Measurements from ENCODE around the gene LST1.

Gene LST1

DNA sequence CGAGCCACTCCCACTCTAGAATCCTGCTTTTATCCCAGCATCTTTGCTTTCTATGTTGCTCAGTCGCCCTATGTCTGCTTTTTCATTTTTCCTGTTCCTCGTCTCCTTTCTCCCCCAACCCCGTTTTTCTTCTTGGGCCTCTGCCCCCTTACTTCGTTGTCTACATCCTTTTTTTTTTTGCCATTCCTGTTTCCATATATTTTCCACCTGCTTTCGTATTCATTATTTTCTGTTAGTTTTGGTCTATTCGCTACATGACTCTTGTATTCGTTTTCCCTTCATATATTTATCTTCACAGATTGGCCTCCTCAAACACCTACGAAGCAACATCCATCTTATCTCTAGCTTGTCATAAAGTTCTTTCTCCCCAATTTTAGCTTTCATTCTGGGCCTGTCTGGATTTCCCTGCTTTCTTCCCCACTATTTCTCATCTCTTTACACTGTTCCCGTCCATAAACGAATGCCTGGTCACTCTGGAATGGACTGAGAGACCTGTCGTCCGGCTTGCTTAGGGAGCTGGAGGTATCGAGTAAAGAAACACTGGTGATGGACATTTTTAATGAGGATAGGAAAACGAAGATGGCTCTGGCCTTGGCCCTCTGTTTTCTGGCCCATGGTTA lies 35.4 kb downstream of the LST1 start:
- no peak for FAIRE-seq

DNA sequence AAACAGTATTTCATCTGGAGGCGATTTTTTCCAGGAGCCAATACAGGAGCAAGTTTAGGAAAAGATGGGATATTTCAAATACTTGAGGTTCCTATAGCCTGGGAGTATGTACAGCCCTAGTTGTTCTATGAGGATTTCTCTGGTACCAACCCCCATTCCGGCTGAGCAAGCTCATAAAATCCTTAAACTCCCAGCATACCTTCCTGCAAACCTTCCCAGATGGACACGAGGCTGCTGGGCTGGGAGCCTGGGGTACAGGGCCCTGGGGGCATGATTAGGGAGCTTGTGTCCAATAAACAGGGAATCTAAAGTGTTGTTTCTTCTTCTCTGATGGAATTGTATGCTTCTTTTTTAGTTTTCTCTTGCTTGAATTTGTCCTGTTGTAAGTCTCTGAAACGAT lies 35.9 kb downstream of the LST1 start:
- FAIRE-seq, result no peak

DNA sequence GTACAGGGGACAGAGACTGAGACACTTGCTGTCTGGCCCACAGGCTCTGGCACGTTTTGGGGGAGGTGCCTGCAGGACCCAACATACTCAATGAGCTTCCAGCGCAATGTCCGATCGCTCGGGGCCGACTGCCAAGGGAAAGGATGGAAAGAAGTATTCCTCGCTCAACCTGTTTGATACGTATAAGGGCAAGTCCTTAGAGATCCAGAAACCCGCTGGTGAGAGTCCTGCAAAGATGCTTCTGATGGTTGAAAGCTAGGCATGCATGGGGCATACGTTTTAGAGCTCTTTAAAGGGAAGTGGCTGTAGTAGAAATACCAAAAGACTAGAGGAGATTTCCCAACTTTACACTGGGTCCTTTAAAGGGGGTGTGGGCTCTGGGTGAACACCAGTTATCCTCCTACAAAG lies 36.6 kb downstream of the LST1 start:
- no peak for FAIRE-seq

DNA sequence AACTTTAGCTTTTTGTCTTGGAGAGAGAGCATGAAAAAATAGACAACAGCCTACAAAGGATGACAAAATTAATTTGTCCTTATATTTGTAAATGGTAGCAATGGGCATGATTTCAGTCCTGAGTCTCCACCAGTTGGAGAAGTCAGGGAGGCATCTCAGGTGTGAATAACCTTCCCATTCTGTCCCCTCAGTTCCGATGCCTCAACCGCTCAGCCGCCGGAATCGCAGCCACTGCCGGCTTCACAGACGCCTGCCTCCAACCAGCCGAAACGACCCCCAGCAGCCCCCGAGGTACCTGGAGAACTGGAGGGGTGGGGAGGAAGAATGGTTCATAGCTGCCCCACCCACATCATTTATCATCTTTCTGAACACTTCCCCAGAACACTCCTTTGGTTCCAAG lies 38.0 kb downstream of the LST1 start:
- FAIRE-seq, result no peak

GRCh38 chr6:31626952-31627351 lies 40.9 kb downstream of the LST1 start:
- no peak for FAIRE-seq

DNA sequence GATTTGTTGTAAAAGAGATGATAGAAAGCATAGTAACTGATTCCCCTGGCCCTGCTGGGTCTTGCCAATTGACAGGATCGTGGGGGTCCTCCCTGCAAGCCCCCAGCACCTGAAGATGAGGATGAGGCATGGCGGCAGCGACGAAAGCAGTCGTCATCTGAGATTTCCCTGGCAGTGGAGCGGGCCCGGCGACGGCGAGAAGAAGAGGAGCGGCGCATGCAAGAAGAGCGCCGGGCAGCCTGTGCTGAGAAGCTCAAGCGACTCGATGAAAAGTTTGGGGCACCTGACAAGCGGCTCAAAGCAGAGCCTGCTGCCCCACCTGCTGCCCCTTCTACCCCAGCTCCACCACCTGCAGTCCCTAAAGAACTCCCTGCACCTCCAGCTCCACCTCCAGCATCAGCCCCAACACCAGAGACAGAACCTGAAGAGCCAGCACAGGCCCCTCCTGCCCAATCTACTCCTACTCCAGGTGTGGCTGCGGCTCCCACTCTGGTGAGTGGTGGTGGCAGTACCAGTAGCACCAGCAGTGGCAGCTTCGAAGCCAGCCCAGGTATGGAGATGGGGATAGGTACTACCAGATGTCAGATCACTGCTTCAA lies 41.7 kb downstream of the LST1 start:
- FAIRE-seq, result no peak

DNA sequence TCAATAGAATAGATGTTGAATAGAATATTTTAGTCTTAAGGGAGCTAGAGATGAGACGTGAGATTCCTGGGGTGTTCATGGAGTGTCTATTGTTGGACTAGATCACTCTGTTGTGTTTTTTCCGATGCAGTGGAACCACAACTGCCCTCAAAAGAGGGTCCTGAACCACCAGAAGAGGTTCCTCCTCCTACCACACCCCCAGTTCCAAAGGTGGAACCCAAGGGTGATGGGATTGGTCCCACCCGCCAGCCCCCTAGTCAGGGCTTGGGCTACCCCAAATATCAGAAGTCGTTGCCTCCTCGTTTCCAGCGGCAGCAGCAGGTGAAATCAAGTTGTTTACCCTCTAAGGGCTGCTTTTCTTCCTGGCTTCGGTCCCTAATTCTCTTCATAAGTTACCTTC lies 42.9 kb downstream of the LST1 start:
- FAIRE-seq, result no peak

- FAIRE-seq, result no peak
Measured at GRCh38 chr6:31630177-31630934, 44.3 kb downstream of the LST1 start.

- FAIRE-seq, result no peak
Measured at GRCh38 chr6:31631209-31631608, 45.1 kb downstream of the LST1 start.

GRCh38 chr6:31631681-31632278 lies 45.7 kb downstream of the LST1 start:
- FAIRE-seq, result no peak

DNA sequence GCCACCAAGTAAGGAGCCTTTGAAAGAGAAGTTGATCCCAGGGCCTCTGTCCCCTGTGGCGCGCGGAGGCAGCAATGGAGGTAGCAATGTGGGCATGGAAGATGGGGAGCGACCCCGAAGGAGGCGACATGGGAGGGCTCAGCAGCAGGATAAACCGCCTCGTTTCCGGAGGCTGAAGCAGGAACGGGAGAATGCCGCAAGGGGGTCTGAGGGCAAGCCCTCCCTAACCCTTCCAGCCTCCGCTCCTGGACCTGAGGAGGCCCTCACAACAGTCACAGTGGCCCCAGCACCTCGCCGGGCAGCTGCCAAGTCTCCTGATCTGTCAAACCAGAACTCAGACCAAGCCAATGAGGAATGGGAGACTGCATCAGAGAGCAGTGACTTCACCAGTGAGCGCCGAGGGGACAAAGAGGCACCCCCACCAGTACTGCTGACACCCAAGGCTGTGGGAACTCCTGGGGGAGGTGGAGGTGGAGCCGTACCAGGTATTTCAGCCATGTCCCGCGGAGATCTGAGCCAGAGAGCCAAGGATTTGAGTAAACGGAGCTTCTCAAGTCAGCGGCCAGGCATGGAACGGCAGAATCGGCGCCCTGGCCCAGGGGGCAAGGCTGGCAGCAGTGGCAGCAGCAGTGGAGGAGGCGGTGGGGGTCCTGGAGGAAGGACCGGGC lies 46.3 kb downstream of the LST1 start:
- FAIRE-seq, result no peak

DNA sequence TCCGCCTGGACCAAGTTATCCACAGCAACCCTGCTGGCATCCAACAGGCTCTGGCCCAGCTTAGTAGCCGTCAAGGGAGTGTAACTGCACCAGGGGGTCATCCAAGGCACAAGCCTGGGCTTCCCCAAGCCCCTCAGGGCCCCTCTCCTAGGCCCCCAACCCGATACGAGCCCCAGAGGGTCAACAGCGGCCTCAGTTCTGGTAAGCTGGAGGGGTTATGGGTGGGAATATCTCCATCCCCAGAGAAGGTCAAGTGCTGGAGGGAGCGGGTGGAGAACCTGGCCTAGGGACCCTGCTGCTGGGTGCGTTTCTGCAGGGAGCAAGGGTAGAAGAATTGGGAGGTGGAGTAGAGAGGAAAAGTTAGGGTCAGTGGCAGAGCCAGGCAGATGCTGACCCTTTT lies 47.4 kb downstream of the LST1 start:
- no peak for FAIRE-seq

- no peak for FAIRE-seq
Measured at GRCh38 chr6:31634131-31634530, 48.1 kb downstream of the LST1 start.

DNA sequence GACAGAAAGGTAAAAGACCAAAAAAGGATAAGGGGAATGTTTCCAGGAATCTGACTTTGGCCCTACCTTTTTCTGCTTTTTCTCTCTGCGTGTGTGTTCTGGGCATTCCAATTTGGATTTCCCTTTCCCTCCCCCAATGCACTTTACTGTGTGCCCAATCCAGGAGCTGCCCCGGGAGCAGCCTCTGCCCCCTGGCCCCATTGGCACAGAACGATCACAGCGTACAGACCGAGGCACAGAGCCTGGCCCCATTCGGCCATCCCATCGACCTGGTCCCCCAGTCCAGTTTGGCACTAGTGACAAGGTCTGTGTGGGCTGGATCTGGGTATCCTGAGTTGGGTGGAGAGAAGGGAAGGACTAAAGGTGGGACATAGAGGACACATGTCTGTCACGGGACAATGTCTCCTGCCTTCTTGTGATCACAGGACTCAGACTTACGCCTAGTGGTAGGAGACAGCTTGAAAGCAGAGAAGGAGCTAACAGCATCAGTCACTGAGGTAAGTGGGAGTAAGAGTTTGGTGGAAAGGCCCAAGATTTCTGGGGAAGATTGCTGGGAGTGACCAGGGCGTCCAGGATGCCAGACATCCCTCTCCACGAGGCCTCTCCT lies 49.0 kb downstream of the LST1 start:
- FAIRE-seq, result no peak

- FAIRE-seq, result no peak
Measured at GRCh38 chr6:31636698-31637596, 50.9 kb downstream of the LST1 start.
